GF-D8 (cell line): ENCODE measurements around the gene MTG1.
"Not testable (repeated sequence)": the region's sequence is repeated elsewhere in the genome, so short reads cannot be mapped to it uniquely, and the experiment has no call there.

Source experiments
- DNase-seq: peaks from one replicate; lab custom pipeline; 2025; lab: John Stamatoyannopoulos, UW

MTG1 gene

DNA sequence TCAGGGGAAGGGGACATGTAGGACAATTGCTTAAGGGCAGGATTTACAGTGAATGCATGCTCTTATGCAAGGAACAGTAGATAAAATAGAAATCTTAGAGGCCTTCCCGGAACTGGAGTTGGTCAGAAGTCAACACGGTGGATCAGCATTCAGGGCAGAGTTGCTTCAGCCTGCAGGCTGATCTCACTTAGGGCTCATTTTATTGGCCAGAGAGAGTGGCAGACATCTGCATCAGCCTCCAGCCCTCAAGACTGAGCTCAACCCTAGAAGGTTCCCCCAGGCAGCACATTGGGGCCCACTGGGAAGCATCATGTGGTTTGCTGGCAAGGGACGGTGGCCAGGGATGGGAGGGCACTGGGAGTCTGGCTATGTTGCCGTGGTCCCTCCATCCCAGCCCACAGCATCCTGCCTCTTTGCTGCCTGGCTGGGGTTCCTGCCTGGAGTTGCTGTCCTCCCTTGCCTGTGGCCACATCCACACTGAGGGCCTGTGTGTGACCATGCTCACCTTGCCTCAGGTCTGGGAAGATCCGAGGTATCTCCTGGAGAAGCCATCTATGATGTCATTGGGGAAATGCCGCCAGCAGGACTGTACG lies 72.8 kb downstream of the MTG1 start:
- DNase-seq, result no peak

DNA sequence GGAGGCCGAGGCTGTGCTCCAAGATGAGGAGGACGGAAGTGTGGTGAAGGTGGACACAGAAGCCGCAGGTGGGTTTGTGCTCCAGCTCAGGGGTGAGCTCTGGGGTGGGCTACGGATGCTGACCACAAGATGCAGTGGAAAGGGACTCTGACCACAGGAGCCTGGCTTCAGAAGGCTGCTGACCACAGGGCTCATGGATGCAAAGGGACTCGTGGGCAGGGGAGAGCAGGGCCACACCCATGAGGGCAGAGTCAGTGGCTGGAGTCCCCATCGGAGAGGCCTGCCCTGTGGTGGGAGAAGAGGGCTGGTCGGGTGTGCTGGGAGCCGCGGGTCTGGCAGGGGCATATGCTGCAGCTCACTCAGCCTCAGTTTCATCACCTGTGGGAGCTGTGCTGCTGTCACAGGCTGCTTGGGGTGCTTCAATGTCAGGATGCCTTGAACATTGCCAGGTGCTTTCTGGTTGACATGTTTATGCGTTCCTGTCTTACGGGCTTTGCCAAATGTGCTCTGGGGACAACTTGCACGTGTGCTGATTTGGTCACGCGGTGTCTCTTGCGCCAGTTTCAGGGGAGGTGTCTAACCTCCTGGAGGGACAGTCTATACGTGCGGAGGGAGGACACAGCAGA lies 73.4 kb downstream of the MTG1 start:
- no peak for DNase-seq

DNA sequence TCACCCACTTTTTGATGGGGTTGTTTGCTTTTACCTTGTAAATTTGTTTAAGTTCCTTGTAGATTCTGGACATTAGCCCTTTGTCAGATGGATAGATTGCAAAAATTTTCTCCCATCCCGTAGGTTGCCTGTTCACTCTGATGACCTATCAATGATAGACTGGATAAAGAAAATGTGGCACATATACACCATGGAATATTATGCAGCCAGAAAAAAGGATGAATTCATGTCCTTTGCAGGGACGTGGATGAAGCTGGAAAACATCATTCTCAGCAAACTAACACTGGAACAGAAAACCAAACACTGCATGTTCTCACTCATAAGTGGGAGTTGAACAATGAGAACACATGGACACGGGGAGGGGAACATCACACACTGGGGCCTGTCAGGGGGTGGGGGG lies 75.2 kb downstream of the MTG1 start:
- not testable (repeated sequence) for DNase-seq

DNA sequence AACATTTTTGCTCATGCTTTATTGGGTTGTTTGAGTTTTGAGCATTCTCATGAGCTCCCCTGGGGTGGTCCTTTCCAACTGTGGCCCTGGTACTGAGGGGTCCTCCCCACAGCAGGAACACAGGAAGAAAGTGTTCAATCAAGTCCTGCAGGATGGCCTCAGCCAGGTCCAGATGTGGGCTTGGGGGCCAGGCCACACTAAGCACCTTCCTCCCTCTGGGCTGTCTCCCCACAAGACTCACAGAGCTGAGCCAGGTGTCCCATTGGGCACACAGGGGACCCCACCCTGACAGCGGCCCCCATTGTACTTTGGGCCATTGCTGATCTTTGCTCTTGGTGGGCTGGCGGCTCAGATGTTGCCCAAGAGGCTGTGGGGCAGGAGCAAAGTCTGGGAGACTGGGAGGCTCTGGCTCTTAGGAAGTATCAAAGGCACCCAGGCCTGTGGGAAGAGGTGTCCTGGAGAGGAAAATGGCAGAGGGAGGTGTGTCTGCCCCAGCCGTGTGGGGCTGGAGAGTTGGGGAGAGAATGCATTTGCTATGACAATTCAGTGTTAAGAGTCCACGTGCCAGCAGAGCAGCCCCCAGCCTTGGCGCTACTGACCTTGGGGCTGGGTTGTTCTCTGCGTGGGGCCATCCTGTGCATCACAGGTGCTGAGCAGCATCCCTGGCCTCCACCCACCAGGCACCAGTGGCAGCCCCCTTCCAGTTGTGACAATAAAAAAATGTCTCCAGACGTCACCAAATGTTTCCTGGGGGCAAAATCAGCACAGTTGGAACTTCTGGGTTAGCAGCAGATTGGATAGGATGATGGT lies 77.5 kb downstream of the MTG1 start:
- DNase-seq, result no peak
